ENCODE results near the gene QRICH2. TPM values are rescaled to one million over a fixed set of nuclear protein-coding genes. Genes with fewer than 3 reads are reported as not detected.
A peak's percentile ranks its signal among the peaks of the same experiment; 100 is the strongest.

The QRICH2 gene
- total RNA-seq, 4 donors from 2014 or later, result 2.0 to 8.4 (median 5.2) TPM

DNA sequence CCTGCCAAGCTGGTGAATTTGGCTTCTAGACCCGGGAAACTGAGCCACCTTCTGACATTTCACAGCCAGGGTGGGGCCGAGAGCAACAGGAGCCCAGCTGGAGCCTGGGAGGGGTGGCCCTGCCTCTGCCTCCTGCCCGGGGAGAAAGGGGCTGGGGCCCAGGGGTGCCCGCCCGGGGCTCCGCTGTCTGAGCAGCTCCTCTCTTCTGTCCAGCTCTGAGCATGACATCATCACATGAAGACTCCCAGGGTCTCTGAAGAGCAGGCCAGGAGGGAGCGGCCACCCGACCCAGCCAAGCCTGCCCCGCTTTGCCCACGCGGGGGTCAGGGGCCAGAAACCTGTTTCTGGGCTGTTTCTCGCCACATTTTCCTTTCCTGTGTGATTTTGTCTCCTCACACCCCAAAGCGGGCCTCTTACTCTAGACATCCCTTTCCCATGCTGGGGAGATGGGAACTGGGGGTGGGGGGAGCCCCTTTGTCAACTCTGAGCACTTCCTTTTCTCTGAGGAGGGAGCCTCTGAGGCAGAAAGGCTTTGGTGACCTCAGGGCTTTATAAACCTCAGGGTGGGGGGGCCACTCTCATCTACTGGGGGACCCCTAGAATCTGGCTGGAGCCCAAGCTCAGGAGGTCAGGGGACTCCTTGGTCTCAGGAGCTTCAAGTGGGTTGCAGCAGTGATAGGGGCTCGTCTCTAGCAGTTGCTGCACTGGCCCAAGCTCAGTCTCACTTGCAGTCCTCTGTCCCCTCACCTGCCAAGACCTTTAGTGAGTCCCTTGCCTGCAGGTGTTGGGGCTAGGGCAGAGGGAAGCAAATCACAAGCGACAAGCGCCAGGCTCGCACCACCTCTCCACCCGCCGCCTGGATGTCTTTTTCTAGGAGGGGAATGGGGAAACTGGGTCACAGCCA lies 35.3 kb downstream of the QRICH2 start:
- Histone ChIP-seq H3K9me3 (no peaks in the 10 kb centered on the region), H3K27me3 (no peaks in the 10 kb centered on the region), H3K4me1 (peaks cover 2 to 66% (median 45%) of the 10 kb centered on the region in 4 donors), H3K36me3 (peaks cover 0 to 40% (median 0%) of the 10 kb centered on the region in 3 donors), H3K27ac (peak overlapping the region; percentile 71 to 97 (median 76)), H3K4me3 (peak overlapping the region in 3 of 4 donors; percentile 4 to 36 (median 36))
- TF ChIP-seq, protein P1, sequence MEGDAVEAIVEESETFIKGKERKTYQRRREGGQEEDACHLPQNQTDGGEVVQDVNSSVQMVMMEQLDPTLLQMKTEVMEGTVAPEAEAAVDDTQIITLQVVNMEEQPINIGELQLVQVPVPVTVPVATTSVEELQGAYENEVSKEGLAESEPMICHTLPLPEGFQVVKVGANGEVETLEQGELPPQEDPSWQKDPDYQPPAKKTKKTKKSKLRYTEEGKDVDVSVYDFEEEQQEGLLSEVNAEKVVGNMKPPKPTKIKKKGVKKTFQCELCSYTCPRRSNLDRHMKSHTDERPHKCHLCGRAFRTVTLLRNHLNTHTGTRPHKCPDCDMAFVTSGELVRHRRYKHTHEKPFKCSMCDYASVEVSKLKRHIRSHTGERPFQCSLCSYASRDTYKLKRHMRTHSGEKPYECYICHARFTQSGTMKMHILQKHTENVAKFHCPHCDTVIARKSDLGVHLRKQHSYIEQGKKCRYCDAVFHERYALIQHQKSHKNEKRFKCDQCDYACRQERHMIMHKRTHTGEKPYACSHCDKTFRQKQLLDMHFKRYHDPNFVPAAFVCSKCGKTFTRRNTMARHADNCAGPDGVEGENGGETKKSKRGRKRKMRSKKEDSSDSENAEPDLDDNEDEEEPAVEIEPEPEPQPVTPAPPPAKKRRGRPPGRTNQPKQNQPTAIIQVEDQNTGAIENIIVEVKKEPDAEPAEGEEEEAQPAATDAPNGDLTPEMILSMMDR (IDR thresholded peaks at IDR 0.05), result no peak
- no peak for TF ChIP-seq POLR2A (IDR thresholded peaks at IDR 0.05)
- no peak for TF ChIP-seq EP300 (IDR thresholded peaks at IDR 0.05)
- no peak for DNase-seq (ENCODE audit: low spot score in 2 of 2)
- 45 to 65% methylated on average over 14 to 19 of the region's 19 CpGs for WGBS, 2 donors

- peaks cover 0 to 37% (median 0%) of the 10 kb centered on the region in 3 donors for H3K36me3 ChIP-seq
- WGBS, 2 donors, result 8 to 18% methylated on average over 26 to 29 of the region's 38 CpGs
- H3K9me3 ChIP-seq, result no peaks in the 10 kb centered on the region
- TF ChIP-seq EP300 (IDR thresholded peaks at IDR 0.05), result peak in 1 of 2 donors; percentile 7
- TF ChIP-seq, protein P1 (IDR thresholded peaks at IDR 0.05), result no peak
- H3K27ac ChIP-seq, result peak overlapping the region; percentile 71 to 97 (median 76)
- peak overlapping the region; percentile 4 to 36 (median 30) for H3K4me3 ChIP-seq
- no peak for DNase-seq (ENCODE audit: low spot score in 2 of 2)
- H3K27me3 ChIP-seq, result no peaks in the 10 kb centered on the region
- peaks cover 2 to 75% (median 54%) of the 10 kb centered on the region in 4 donors for H3K4me1 ChIP-seq
These were observed 36.2 kb downstream of the QRICH2 start for GRCh38 chr17:76271669-76272540.

DNA sequence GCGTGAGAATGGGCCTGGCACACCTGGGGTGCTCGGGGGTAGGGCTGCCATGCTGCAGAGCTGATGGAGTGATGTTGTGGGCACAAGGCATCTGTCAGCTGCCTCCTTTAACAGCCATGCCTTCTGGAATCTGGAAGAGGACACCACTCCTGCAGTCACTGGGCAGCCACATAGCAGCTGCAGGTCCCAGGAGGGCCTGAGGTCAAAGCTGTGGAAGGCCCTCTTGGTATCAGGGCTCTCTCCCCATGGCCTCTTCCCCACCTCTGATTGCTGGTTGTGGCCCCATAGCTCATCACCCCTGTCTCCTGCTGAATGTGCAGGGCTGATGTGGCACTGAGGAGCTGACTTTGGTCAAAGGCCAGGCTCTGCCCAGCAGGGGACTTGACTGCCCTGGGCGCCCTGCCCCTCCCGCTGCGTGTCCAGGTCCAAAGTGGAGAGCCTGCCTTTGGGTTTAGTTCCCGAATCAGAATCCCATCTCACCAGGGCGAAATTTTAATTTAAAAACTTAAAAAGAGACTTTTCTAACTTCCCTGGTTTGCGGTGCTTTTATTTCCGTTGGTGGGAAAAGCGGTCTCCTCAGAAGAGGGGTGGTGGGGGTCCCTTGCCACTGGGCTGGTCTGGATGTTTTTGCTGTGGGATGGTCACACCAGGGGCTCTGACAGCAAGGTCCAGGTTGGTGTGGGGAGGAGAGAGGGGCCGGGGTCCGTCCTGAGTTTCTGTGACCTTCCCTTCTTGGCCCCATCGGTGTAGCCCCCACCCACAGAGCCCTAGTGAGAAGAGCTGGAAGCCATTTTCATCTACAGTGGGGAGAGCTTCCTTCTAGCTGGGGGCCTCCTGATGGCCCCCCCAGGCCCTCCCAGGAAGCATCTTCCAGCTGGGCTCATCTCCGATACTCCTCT lies 37.1 kb downstream of the QRICH2 start:
- H3K36me3 ChIP-seq, result peaks cover 0 to 28% (median 0%) of the 10 kb centered on the region in 3 donors
- peaks cover 2 to 81% (median 59%) of the 10 kb centered on the region in 4 donors for H3K4me1 ChIP-seq
- no peak for DNase-seq (ENCODE audit: low spot score in 2 of 2)
- TF ChIP-seq, protein P1 (IDR thresholded peaks at IDR 0.05), result no peak
- TF ChIP-seq EP300 (IDR thresholded peaks at IDR 0.05) (no peak), POLR2A (IDR thresholded peaks at IDR 0.05) (no peak)
- H3K9me3 ChIP-seq, result no peaks in the 10 kb centered on the region
- peak overlapping the region in 1 of 4 donors; percentile 36 for H3K4me3 ChIP-seq
- peak overlapping the region; percentile 71 to 97 (median 76) for H3K27ac ChIP-seq
- 72 to 84% methylated on average over 13 of the region's 14 CpGs for WGBS, 2 donors
- no peaks in the 10 kb centered on the region for H3K27me3 ChIP-seq

GRCh38 chr17:76270127-76270592 lies 37.9 kb downstream of the QRICH2 start:
- H3K4me1 ChIP-seq, result peaks cover 2 to 81% (median 59%) of the 10 kb centered on the region in 4 donors
- peaks cover 0 to 23% (median 0%) of the 10 kb centered on the region in 3 donors for H3K36me3 ChIP-seq
- peak overlapping the region in 3 of 4 donors; percentile 58 to 97 (median 94) for H3K27ac ChIP-seq
- DNase-seq (ENCODE audit: low spot score in 2 of 2), result no peak
- no peaks in the 10 kb centered on the region for H3K27me3 ChIP-seq
- TF ChIP-seq, protein P1 (IDR thresholded peaks at IDR 0.05), result no peak
- TF ChIP-seq EP300 (IDR thresholded peaks at IDR 0.05) (no peak), POLR2A (IDR thresholded peaks at IDR 0.05) (no peak)
- WGBS, 2 donors, result 79 to 80% methylated on average over 25 to 26 of the region's 26 CpGs
- H3K4me3 ChIP-seq, result no peak overlapping the region
- no peaks in the 10 kb centered on the region for H3K9me3 ChIP-seq

All from tibial nerve (tissue), 4 donors.